Fibroblast of lung (primary cell): ENCODE results near the gene GDF7. TPM values are rescaled to one million over a fixed set of nuclear protein-coding genes. Genes with fewer than 3 reads are reported as not detected.

Experiments
- DNase-seq, 2 donors: peaks; one replicate each; pipeline versions ENCODE4 v3.0.0 to v3.0.0-alpha.2; 2010; ENCODE audit warnings: low read depth in 2 of 2
- H2AFZ ChIP-seq: 2 replicates; pipeline ENCODE4 v1.5.1; 2012; ENCODE audit warnings: low read length, control low read depth, inconsistent platforms
- H3K27ac ChIP-seq: 2 replicates; pipeline ENCODE4 v1.5.1; 2011; ENCODE audit warnings: low read length, control low read depth; ENCODE audit not compliant: insufficient read depth
- H3K27me3 ChIP-seq: 2 replicates; pipeline ENCODE4 v1.5.1; 2011; ENCODE audit warnings: mild to moderate bottlenecking, low read length; ENCODE audit not compliant: control insufficient read depth, insufficient read depth
- H3K36me3 ChIP-seq: 2 replicates; pipeline ENCODE4 v1.5.1; 2011; ENCODE audit warnings: low read length; ENCODE audit not compliant: control insufficient read depth, insufficient read depth
- H3K4me1 ChIP-seq: 2 replicates; pipeline ENCODE4 v1.5.1; 2011; ENCODE audit warnings: low read length; ENCODE audit not compliant: control insufficient read depth, insufficient read depth; ENCODE audit errors: extremely low read depth
- H3K4me2 ChIP-seq: 2 replicates; pipeline ENCODE4 v1.5.1; 2011; ENCODE audit warnings: low read length, control low read depth; ENCODE audit not compliant: insufficient read depth; ENCODE audit errors: extremely low read depth
- H3K4me3 ChIP-seq, 4 experiments: fragments of 200-600 bp in 1 of 4; sonication (generic) in 1 of 4; replicated peaks in 1 of 4; 2 replicates each; pipeline ENCODE4 v1.5.1; 2011 to 2016; ENCODE audit warnings: low read length in 4 of 4, low read depth in 3 of 4, mild to moderate bottlenecking in 3 of 4, control low read depth in 2 of 4, inconsistent platforms in 1 of 4, mixed read lengths in 1 of 4; ENCODE audit not compliant: insufficient read depth in 1 of 4; ENCODE audit errors: control extremely low read depth in 1 of 4
- H3K79me2 ChIP-seq: 2 replicates; pipeline ENCODE4 v1.5.1; 2012; ENCODE audit warnings: mild to moderate bottlenecking, low read length, inconsistent platforms; ENCODE audit not compliant: control insufficient read depth, insufficient read depth
- H3K9ac ChIP-seq: 2 replicates; pipeline ENCODE4 v1.5.1; 2011; ENCODE audit warnings: mild to moderate bottlenecking, low read length, control low read depth; ENCODE audit not compliant: insufficient read depth
- H3K9me3 ChIP-seq: 2 replicates; pipeline ENCODE4 v1.5.1; 2012; ENCODE audit warnings: low read depth, low read length; ENCODE audit not compliant: control insufficient read depth, insufficient read depth
- H4K20me1 ChIP-seq: 2 replicates; pipeline ENCODE4 v1.5.1; 2011; ENCODE audit warnings: low read length; ENCODE audit not compliant: control insufficient read depth, insufficient read depth; ENCODE audit errors: extremely low read depth
- EZH2 ChIP-seq: IDR thresholded peaks from 2 replicates; pipeline ENCODE4 v1.5.1; 2012; ENCODE audit warnings: low read length, control low read depth, mild to moderate bottlenecking; ENCODE audit errors: missing control alignments
- polyA plus RNA-seq, 2 donors: library from polyadenylated mRNA; depleted of rRNA in 1 of 2; stranded (reverse) in 1 of 2; unstranded in 1 of 2; fragments of >200 nt; gene quantifications; 2 replicates each; pipeline ENCODE4 v1.2.1, GENCODE V29; 2011 to 2012; ENCODE audit warnings: missing spikeins in 1 of 2
- total RNA-seq: library from RNA; depleted of rRNA; stranded (reverse); fragments of >200 nt; gene quantifications from 2 replicates; pipeline ENCODE4 v1.2.1, GENCODE V29; 2014
- TF ChIP-seq, protein P1 (sequence below), 2 donors: IDR thresholded peaks in 1 of 2; conservative IDR thresholded peaks in 1 of 2; 1 replicate in 1 of 2; 2 replicates in 1 of 2; pipeline ENCODE4 v1.5.1; 2011 to 2012; ENCODE audit warnings: low read length in 2 of 2, control low read depth in 1 of 2, inconsistent platforms in 1 of 2, low read depth in 1 of 2, mild to moderate bottlenecking in 1 of 2

Gene GDF7
- total and polyA plus RNA-seq, 2 donors (not counting 1 experiment from before 2014, with no cell fraction given), result 0.33 TPM; not detected in 1

DNA sequence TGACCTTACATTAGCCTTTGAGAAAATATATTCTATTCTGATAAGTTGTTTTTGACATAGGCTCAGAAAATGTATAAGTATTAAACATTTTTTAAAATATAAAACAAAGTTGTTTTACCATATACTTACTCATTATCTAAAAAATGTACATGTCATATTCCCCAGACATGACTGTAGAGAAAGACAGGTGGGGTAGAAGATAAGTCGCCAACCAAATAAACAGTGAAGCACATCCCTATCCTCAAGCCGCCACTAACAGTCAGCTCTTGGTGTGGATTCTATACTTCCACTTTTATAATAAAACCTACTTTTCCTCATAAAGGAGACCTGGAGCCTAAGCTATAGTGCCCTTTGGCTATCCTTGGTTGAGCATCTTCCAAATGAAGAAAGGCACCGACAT, 26.4 kb downstream of the GDF7 start:
- H3K9me3 ChIP-seq, result no peaks in the 10 kb centered on the region
- no peak for TF ChIP-seq EZH2
- TF ChIP-seq, protein P1, sequence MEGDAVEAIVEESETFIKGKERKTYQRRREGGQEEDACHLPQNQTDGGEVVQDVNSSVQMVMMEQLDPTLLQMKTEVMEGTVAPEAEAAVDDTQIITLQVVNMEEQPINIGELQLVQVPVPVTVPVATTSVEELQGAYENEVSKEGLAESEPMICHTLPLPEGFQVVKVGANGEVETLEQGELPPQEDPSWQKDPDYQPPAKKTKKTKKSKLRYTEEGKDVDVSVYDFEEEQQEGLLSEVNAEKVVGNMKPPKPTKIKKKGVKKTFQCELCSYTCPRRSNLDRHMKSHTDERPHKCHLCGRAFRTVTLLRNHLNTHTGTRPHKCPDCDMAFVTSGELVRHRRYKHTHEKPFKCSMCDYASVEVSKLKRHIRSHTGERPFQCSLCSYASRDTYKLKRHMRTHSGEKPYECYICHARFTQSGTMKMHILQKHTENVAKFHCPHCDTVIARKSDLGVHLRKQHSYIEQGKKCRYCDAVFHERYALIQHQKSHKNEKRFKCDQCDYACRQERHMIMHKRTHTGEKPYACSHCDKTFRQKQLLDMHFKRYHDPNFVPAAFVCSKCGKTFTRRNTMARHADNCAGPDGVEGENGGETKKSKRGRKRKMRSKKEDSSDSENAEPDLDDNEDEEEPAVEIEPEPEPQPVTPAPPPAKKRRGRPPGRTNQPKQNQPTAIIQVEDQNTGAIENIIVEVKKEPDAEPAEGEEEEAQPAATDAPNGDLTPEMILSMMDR (conservative IDR thresholded peaks at IDR 0.05 in 1 of 2, IDR thresholded peaks at IDR 0.05 in 1 of 2; ENCODE audit: low read depth in 1 of 2, low read length in 2 of 2), result no peak
- no peak for DNase-seq
- no peaks in the 10 kb centered on the region for H4K20me1 ChIP-seq
- no peaks in the 10 kb centered on the region for H3K79me2 ChIP-seq
- no peak overlapping the region for H3K27ac ChIP-seq
- no peaks in the 10 kb centered on the region for H3K27me3 ChIP-seq
- H3K4me3 ChIP-seq, result no peak overlapping the region
- H3K4me2 ChIP-seq, result no peak overlapping the region
- no peaks in the 10 kb centered on the region for H3K4me1 ChIP-seq
- H2AFZ ChIP-seq, result no peak overlapping the region
- H3K9ac ChIP-seq, result no peak overlapping the region
- H3K36me3 ChIP-seq, result no peaks in the 10 kb centered on the region

DNA sequence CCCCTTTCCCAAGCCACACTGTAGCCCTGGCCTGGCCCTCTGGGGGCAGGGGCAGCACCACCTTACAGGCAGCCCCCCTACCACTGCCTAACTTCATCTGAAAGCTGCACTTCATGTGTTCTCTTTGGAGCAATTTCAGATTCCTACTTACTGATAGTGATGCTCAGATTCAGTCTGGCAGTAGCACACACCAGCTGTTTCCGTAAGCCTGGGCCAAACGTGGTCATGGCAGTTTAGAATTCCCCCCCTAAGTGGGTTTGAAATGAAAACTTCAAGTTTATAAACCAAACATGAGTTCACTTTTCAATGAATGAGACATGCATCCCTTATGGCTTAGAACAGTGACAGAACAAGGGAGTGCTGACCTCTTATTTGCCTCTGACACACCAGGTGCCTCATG, 29.4 kb downstream of the GDF7 start:
- no peaks in the 10 kb centered on the region for H3K27me3 ChIP-seq
- H3K79me2 ChIP-seq, result no peaks in the 10 kb centered on the region
- no peak overlapping the region for H3K4me3 ChIP-seq
- DNase-seq, result no peak
- no peak overlapping the region for H2AFZ ChIP-seq
- no peaks in the 10 kb centered on the region for H3K9me3 ChIP-seq
- no peaks in the 10 kb centered on the region for H3K4me1 ChIP-seq
- no peak overlapping the region for H3K4me2 ChIP-seq
- no peak overlapping the region for H3K27ac ChIP-seq
- H3K36me3 ChIP-seq, result no peaks in the 10 kb centered on the region
- H3K9ac ChIP-seq, result no peak overlapping the region
- TF ChIP-seq, protein P1 (conservative IDR thresholded peaks at IDR 0.05 in 1 of 2, IDR thresholded peaks at IDR 0.05 in 1 of 2; ENCODE audit: low read depth in 1 of 2, low read length in 2 of 2), result no peak
- H4K20me1 ChIP-seq, result no peaks in the 10 kb centered on the region

DNA sequence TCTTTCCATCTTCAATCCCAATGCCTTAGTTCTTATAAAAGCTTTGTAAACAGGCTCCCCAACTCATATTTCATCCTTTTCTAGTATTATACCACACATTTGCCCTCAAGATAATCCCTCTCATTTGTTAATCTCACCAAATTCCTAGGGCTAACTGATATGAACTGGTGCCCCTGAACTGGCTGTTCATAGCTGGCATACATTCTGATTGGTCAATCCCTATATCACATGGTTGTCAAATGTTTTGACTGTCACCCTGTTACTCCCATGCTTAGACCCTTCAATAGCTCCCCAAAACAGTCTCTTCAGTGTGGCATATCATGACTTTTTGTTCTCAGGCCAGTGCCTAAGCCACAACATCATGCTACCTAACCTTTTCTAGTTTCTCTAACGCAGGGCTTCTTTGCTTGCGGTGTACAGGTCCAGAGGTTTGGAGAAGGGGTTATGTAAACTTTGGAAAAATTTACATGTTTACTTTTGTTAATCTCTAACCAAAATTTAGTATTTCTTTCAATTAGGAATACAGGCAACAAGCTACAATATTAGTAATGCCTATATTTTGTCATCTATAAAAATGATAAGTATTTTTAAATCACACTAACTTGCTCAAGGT, 30.5 kb downstream of the GDF7 start:
- Histone ChIP-seq H3K4me3 (no peak overlapping the region), H3K9ac (no peak overlapping the region), H3K9me3 (no peaks in the 10 kb centered on the region), H3K27me3 (no peaks in the 10 kb centered on the region), H2AFZ (no peak overlapping the region), H3K79me2 (no peaks in the 10 kb centered on the region), H3K4me2 (no peak overlapping the region), H4K20me1 (no peaks in the 10 kb centered on the region), H3K4me1 (peaks cover 3% of the 10 kb centered on the region), H3K27ac (no peak overlapping the region), H3K36me3 (no peaks in the 10 kb centered on the region)
- TF ChIP-seq, protein P1 (conservative IDR thresholded peaks at IDR 0.05 in 1 of 2, IDR thresholded peaks at IDR 0.05 in 1 of 2; ENCODE audit: low read depth in 1 of 2, low read length in 2 of 2), result no peak
- no peak for TF ChIP-seq EZH2
- DNase-seq, result no peak
